Keratinocyte (primary cell): ENCODE data around the gene ZNF487.

Experiments
- EZH2 ChIP-seq: IDR thresholded peaks from one replicate; pipeline ENCODE4 v1.6.1; 2012; ENCODE audit warnings: inconsistent platforms, mild to moderate bottlenecking, low read length, moderate library complexity
- TF ChIP-seq, protein P1 (sequence below), 3 experiments: IDR thresholded peaks in 1 of 3; conservative IDR thresholded peaks in 1 of 3; optimal IDR thresholded peaks in 1 of 3; 2 replicates in 2 of 3; 3 replicates in 1 of 3; pipeline versions ENCODE3 to v1.5.1; 2011; ENCODE audit warnings: low read length in 3 of 3, mild to moderate bottlenecking in 3 of 3, moderate library complexity in 2 of 3, control low read depth in 1 of 3, inconsistent platforms in 1 of 3; ENCODE audit not compliant: insufficient read depth in 2 of 3; ENCODE audit errors: extremely low read depth in 1 of 3

DNA sequence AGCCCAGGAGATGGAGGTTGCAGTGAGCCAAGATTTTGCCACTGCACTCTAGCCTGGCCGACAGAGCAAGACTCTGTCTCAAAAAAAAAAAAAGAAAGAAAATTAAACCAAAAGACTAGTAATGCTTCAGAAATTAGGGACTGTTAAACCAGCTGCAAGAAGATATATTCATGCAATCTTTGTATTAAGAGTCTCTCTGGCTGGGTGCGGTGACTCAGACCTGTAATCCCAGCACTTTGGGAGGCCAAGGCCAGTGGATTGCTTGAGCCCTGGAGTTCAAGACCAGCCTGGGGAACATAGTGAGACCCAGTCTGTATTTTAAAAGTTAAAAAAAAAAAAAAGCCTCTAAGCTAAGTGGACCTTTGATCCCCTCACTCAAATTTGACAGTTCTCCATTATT is 25.4 kb upstream of the ZNF487 start:
- TF ChIP-seq, protein P1, sequence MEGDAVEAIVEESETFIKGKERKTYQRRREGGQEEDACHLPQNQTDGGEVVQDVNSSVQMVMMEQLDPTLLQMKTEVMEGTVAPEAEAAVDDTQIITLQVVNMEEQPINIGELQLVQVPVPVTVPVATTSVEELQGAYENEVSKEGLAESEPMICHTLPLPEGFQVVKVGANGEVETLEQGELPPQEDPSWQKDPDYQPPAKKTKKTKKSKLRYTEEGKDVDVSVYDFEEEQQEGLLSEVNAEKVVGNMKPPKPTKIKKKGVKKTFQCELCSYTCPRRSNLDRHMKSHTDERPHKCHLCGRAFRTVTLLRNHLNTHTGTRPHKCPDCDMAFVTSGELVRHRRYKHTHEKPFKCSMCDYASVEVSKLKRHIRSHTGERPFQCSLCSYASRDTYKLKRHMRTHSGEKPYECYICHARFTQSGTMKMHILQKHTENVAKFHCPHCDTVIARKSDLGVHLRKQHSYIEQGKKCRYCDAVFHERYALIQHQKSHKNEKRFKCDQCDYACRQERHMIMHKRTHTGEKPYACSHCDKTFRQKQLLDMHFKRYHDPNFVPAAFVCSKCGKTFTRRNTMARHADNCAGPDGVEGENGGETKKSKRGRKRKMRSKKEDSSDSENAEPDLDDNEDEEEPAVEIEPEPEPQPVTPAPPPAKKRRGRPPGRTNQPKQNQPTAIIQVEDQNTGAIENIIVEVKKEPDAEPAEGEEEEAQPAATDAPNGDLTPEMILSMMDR (optimal IDR thresholded peaks at IDR 0.05 in 1 of 3, IDR thresholded peaks at IDR 0.05 in 1 of 3, conservative IDR thresholded peaks at IDR 0.05 in 1 of 3; ENCODE audit: extremely low read depth in 1 of 3, insufficient read depth in 2 of 3, low read length in 3 of 3), result no peak
- no peak for TF ChIP-seq EZH2
